Colonic mucosa (tissue), 4 donors: ENCODE results near the gene ABHD1. TPM values are rescaled to one million over a fixed set of nuclear protein-coding genes. Genes with fewer than 3 reads are reported as not detected.
A peak's percentile ranks its signal among the peaks of the same experiment; 100 is the strongest.
"Not testable (repeated sequence)": the region's sequence is repeated elsewhere in the genome, so short reads cannot be mapped to it uniquely, and the experiment has no call there.

Experiments used
- DNase-seq: peaks from one replicate; pipeline ENCODE4 v3.0.0-alpha.2; 2020
- H3K27ac ChIP-seq: fragments of 200-600 bp; one replicate; pipeline ENCODE4 v1.8.0; 2021
- H3K27me3 ChIP-seq: fragments of 200-600 bp; one replicate; pipeline ENCODE4 v1.8.0; 2021
- H3K36me3 ChIP-seq: fragments of 200-600 bp; one replicate; pipeline ENCODE4 v1.8.0; 2021
- H3K4me1 ChIP-seq: fragments of 200-600 bp; one replicate; pipeline ENCODE4 v1.8.0; 2021; ENCODE audit warnings: mild to moderate bottlenecking
- H3K4me3 ChIP-seq: fragments of 200-600 bp; one replicate; pipeline ENCODE4 v1.8.0; 2021
- H3K9ac ChIP-seq, 2 donors: one replicate each; pipeline ENCODE4 v1.7.0; 2013; ENCODE audit warnings: control low read depth in 2 of 2, low read depth in 2 of 2, low read length in 2 of 2
- H3K9me3 ChIP-seq: fragments of 200-600 bp; one replicate; pipeline ENCODE4 v1.8.0; 2021
- intact Hi-C: fragments of 100-400 bp; cut with DNase I; formaldehyde crosslinking; loops from one replicate; pipeline ENCODE4 v1.14.1; 2022
- total RNA-seq, 2 donors: library from RNA; stranded (reverse); fragmentation: NEBNext Ultra II Directional in 1 of 2; extraction: Animal tissue kit (Norgen Biotek cat#: 25700) in 1 of 2; gene quantifications; one replicate each; pipeline ENCODE4 v1.2.1, GENCODE V29; 2021
- TF ChIP-seq, protein P1 (sequence below): fragments of 200-600 bp; IDR thresholded peaks from one replicate; pipeline ENCODE4 v1.8.0; 2022; ENCODE audit warnings: antibody characterized with exemption, mild to moderate bottlenecking
- donor health status: healthy.
- donor health status: DM: no; HTN: no; CAD: no.
- donor health status: DM: no; HTN: no; CAD: no.

Gene ABHD1
- total RNA-seq = not detected

GRCh38 chr2:27123302-27124150 lies at the start of gene ABHD1:
ABHD1 (plus strand) TSS chr2:27123815; CDS start chr2:27123949, 134 bp downstream.
- intact Hi-C loops = no loop called here
- Histone ChIP-seq H3K36me3 (no peaks in the 10 kb centered on the region), H3K9me3 (no peaks in the 10 kb centered on the region), H3K27me3 (peaks cover 10% of the 10 kb centered on the region), H3K4me3 (peak within 1 kb of the TSS; percentile 56), H3K9ac (peak within 1 kb of the TSS; percentile 64 to 67), H3K4me1 (no peaks in the 10 kb centered on the region), H3K27ac (no peak within 1 kb of the TSS)
- TF ChIP-seq, protein P1, sequence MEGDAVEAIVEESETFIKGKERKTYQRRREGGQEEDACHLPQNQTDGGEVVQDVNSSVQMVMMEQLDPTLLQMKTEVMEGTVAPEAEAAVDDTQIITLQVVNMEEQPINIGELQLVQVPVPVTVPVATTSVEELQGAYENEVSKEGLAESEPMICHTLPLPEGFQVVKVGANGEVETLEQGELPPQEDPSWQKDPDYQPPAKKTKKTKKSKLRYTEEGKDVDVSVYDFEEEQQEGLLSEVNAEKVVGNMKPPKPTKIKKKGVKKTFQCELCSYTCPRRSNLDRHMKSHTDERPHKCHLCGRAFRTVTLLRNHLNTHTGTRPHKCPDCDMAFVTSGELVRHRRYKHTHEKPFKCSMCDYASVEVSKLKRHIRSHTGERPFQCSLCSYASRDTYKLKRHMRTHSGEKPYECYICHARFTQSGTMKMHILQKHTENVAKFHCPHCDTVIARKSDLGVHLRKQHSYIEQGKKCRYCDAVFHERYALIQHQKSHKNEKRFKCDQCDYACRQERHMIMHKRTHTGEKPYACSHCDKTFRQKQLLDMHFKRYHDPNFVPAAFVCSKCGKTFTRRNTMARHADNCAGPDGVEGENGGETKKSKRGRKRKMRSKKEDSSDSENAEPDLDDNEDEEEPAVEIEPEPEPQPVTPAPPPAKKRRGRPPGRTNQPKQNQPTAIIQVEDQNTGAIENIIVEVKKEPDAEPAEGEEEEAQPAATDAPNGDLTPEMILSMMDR = no peak
- DNase-seq = peak; percentile 74

DNA sequence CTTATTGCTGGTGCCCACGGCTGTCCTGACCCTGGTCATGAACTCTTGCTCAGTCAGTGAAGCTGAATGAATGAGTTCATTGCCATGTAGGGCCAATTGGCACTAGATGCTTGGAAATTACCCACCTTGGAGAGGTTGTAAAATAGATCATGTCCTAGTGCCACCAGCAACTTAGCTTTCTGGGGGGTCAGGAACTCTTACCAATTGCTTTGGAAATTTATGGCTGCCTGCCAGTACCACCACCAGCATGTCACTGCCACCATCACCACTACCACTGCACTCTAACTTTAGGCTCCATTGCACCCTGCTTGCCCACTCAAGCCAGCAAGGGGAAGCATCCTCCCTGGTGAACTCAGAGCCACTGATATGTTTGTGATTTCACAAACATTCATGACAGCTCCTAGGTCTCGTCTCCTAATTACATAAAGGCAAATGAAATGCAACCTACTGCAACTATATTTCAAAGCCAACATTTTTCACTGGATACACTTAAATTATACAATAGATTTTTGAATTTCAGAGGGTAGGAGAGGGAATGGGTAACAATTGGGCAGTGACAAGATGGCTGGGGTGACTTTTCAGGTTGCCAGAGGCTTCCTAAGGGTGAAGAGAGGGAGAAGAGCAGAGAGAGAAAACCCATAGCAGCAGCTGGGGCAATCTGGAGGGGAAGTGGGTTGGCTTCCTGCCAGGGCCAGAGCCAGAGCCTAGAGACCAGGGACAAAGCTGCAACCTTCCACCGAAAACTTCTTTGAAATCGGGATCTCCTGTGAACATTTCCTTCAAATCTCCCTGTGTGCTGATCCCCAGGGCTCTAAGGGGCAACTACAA lies 48.7 kb upstream of the ABHD1 start:
- Histone ChIP-seq H3K27ac (peak overlapping the region; percentile 95), H3K4me3 (no peak overlapping the region), H3K4me1 (peaks cover 18% of the 10 kb centered on the region), H3K36me3 (no peaks in the 10 kb centered on the region), H3K27me3 (no peaks in the 10 kb centered on the region), H3K9ac (peak overlapping the region in 1 of 2 donors; percentile 18), H3K9me3 (no peaks in the 10 kb centered on the region)
- DNase-seq = no peak
- TF ChIP-seq, protein P1 = no peak
- intact Hi-C loops = no loop called here

GRCh38 chr2:27075566-27075871 lies 48.1 kb upstream of the ABHD1 start:
- H3K4me3 ChIP-seq, H3K9me3 ChIP-seq, H3K27me3 ChIP-seq, DNase-seq, H3K36me3 ChIP-seq, H3K9ac ChIP-seq, intact Hi-C loops: not testable (repeated sequence)
- Histone ChIP-seq H3K4me1 (peaks cover 13% of the 10 kb centered on the region), H3K27ac (peak overlapping the region; percentile 95)

- H3K4me1 ChIP-seq = peaks cover 11% of the 10 kb centered on the region
- H3K27ac ChIP-seq = peak overlapping the region; percentile 95
- no peak for DNase-seq
- H3K4me3 ChIP-seq = no peak overlapping the region
- no peaks in the 10 kb centered on the region for H3K27me3 ChIP-seq
- no peak overlapping the region for H3K9ac ChIP-seq
- no peaks in the 10 kb centered on the region for H3K36me3 ChIP-seq
- TF ChIP-seq, protein P1 = no peak
- intact Hi-C loops = no loop called here
- H3K9me3 ChIP-seq = no peaks in the 10 kb centered on the region
Observed at GRCh38 chr2:27076323-27076722, 47.3 kb upstream of the ABHD1 start.

DNA sequence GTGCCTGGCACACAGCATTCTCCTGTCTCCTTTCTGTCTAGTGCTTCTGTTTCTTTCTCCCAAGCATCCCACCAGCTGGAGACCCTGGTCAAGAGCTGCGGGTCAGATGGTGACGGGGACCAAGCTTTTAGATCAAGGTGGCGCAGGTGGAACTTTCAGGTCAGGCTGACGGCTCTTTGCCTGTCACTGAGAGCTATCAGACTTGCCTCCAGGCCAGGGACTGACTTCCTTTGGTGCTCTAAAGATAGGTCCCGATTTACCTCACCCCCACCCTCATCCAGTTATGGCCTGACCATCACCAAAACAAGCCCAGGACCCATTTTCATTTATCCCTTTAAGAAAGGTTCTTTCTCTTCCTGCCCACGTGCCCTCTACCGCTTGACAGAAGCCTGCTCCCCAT lies 46.4 kb upstream of the ABHD1 start:
- Histone ChIP-seq H3K27ac (peak overlapping the region; percentile 95), H3K9ac (no peak overlapping the region), H3K27me3 (no peaks in the 10 kb centered on the region), H3K4me1 (peaks cover 16% of the 10 kb centered on the region), H3K4me3 (no peak overlapping the region), H3K9me3 (no peaks in the 10 kb centered on the region), H3K36me3 (no peaks in the 10 kb centered on the region)
- DNase-seq = no peak
- TF ChIP-seq, protein P1 = no peak
- intact Hi-C loops = no loop called here
